Esophagus squamous epithelium (tissue), 5 donors: ENCODE measurements around the gene CCDC66. TPM values are rescaled to one million over a fixed set of nuclear protein-coding genes. Genes with fewer than 3 reads are reported as not detected.
"Not testable (repeated sequence)": the region's sequence is repeated elsewhere in the genome, so short reads cannot be mapped to it uniquely, and the experiment has no call there.

ENCODE experiments used
- DNase-seq: peaks from one replicate; lab custom pipeline; 2025; lab: John Stamatoyannopoulos, UW
- H3K27ac ChIP-seq, 4 donors: fragments of 200-600 bp; sonication (generic); one replicate each; pipeline ENCODE4 v1.5.1; 2016 to 2019; ENCODE audit warnings: mild to moderate bottlenecking in 1 of 4
- H3K27me3 ChIP-seq, 4 donors: fragments of 200-600 bp; sonication (generic); 1 replicate in 3 of 4; 2 replicates in 1 of 4; pipeline versions ENCODE4 v1.5.1 to v1.6.0; 2017 to 2021; ENCODE audit warnings: antibody characterized with exemption in 1 of 4
- H3K36me3 ChIP-seq, 3 donors: fragments of 200-600 bp; sonication (generic); one replicate each; pipeline ENCODE4 v1.5.1; 2016 to 2019
- H3K4me1 ChIP-seq, 3 donors: fragments of 200-600 bp; sonication (generic); one replicate each; pipeline ENCODE4 v1.5.1; 2017 to 2019
- H3K4me3 ChIP-seq, 4 donors: fragments of 200-600 bp; sonication (generic); 1 replicate in 3 of 4; 2 replicates in 1 of 4; pipeline ENCODE4 v1.5.1; 2016 to 2019; ENCODE audit warnings: mild to moderate bottlenecking in 2 of 4, moderate library complexity in 1 of 4
- H3K9me3 ChIP-seq, 3 donors: fragments of 200-600 bp; sonication (generic); one replicate each; pipeline ENCODE4 v1.5.1; 2016 to 2019
- CTCF ChIP-seq, 6 experiments: fragments of 450-650 bp in 4 of 6; fragments of 200-600 bp in 2 of 6; sonication (generic) in 2 of 6; IDR thresholded peaks; one replicate each; pipeline ENCODE4 v1.5.1; 2016 to 2019; ENCODE audit warnings: antibody characterized with exemption in 6 of 6, mild to moderate bottlenecking in 4 of 6, moderate library complexity in 4 of 6
- POLR2A ChIP-seq, 4 donors: fragments of 450-650 bp; IDR thresholded peaks; one replicate each; pipeline ENCODE4 v1.6.1; 2017; ENCODE audit warnings: antibody characterized with exemption in 4 of 4, mild to moderate bottlenecking in 4 of 4, moderate library complexity in 3 of 4
- whole genome bisulfite sequencing, 2 donors: methylation state at CpG; one replicate each; pipeline ENCODE4 v1.1.5; 2018; 5-methylcytosine and 5-hydroxymethylcytosine counted together
- intact Hi-C: fragments of 100-400 bp; cut with DNase I; formaldehyde crosslinking; loops from one replicate; pipeline ENCODE4 v1.15.0; 2022
- total RNA-seq, 4 donors: library from RNA; depleted of rRNA; stranded (reverse); fragments of >200 nt; gene quantifications; one replicate each; pipeline ENCODE4 v1.1.0, GENCODE V29; 2016
- donor health status: DM: yes; HTN: yes; CAD: no.

The CCDC66 gene
- total RNA-seq, 4 donors from 2014 or later, result 8.1 to 32.6 (median 15.8) TPM

DNA sequence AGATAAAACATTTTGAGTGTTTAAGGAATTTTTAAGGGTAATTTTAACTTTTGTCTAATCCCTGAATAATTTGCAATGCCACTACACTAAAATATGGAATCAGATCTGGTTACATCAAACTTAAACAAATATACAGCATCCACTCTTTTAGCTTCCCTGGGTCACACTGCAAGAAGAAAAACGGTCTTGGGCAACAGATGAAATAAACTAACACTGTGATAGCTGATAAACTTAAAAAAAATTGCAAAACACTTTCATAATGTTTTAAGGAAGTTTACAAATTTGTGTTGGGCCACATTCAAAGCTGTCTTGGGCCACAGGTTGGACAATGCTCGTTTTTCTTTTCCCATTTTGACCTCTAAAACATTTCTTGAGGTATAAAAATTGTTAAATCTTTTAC, 34.3 kb downstream of the CCDC66 start:
- WGBS, 2 donors, result 36% methylated on average over 2 of the region's 2 CpGs
- Histone ChIP-seq H3K36me3 (peaks cover 0 to 34% (median 0%) of the 10 kb centered on the region in 3 donors), H3K4me3 (no peak overlapping the region), H3K27me3 (no peaks in the 10 kb centered on the region), H3K4me1 (no peaks in the 10 kb centered on the region), H3K9me3 (no peaks in the 10 kb centered on the region), H3K27ac (no peak overlapping the region)
- DNase-seq, result no peak
- no peak for TF ChIP-seq POLR2A (IDR thresholded peaks at IDR 0.05)
- no peak for TF ChIP-seq CTCF (IDR thresholded peaks at IDR 0.05)
- intact Hi-C loops, result no loop called here

DNA sequence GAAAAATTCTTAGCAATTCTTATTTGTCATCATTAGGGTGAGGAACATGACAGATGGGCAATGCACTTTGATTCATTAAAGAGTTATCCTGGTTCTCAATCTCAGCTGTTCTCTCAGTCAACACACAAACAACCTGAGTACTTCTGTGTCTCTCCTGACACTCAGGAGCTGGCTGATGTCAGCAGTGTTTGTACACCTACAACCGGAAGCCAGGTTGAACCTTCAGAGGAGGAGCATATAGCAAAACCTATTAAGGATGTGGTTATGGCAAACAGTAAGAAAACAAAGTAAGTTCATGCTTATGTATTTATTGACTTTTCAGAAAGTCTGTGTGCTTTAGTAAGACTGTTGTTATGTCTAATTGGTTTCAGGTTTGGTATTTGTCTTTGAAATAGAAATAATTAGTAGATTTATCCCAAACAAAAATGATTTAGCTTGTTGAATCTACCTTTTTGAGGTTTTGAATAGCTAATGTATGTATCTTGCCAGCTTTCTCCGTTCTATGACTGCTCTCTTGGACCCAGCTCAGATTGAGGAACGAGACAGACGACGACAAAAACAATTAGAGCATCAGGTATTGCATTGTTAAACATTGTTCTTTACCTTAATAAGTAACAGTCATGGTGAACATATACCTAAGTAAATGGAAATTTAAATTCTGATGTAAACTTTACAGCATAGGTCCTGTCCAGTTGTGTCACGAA, 36.6 kb downstream of the CCDC66 start:
- 68 to 85% methylated on average over 6 of the region's 6 CpGs for WGBS, 2 donors
- H3K36me3 ChIP-seq, result peaks cover 0 to 55% (median 0%) of the 10 kb centered on the region in 3 donors
- H3K27me3 ChIP-seq, result no peaks in the 10 kb centered on the region
- H3K4me1 ChIP-seq, result no peaks in the 10 kb centered on the region
- TF ChIP-seq CTCF (IDR thresholded peaks at IDR 0.05) (no peak), POLR2A (IDR thresholded peaks at IDR 0.05) (peak in 1 of 4 donors; percentile 38)
- peaks cover 0 to 6% (median 0%) of the 10 kb centered on the region in 3 donors for H3K9me3 ChIP-seq
- H3K27ac ChIP-seq, result peak overlapping the region in 1 of 4 donors; percentile 0
- DNase-seq, result no peak
- intact Hi-C loops, result no loop called here
- H3K4me3 ChIP-seq, result no peak overlapping the region

DNA sequence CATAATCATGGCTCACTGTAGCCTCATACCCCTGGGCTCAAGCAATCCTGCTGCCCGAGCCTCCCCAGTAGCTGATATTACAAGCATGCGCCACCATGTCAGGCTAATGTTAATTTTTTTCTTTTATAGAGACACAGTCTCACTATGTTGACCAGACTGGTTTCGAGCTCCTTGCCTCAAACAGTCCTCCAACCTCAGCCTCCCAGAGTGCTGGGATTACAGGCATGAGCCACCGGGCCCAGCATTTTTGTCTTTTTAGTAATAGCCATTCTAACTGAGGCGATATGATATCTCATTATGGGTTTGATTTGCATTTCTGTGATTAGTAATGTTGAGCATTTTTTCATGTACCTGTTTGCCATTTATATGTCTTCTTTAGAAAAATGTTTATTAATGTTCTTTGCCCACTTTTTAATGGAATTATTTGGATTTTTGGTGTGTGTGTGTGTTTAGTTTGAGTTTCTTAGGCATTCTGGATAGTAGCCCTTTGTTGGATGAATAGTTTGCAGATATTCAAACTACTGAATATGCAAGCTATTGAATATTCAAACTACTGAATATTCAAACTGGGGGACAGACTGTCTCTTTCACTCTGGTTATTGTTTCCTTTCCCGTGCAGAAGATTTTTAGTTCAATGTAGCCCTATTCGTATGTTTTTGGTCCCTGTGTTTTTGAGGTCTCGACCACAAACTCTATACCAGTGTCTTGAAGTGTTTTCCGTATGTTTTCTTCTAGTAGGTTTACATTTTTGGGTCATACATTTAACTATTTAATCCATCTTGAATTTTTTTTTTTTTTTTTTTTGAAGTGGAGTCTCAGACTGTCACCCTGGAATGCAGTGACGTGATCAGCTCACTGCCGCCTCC, 39.2 kb downstream of the CCDC66 start:
- Histone ChIP-seq H3K27me3 (no peaks in the 10 kb centered on the region), H3K9me3 (peaks cover 0 to 6% (median 0%) of the 10 kb centered on the region in 3 donors), H3K36me3 (peaks cover 0 to 68% (median 0%) of the 10 kb centered on the region in 3 donors), H3K27ac (no peak overlapping the region), H3K4me1 (no peaks in the 10 kb centered on the region), H3K4me3 (no peak overlapping the region)
- TF ChIP-seq CTCF (IDR thresholded peaks at IDR 0.05) (no peak), POLR2A (IDR thresholded peaks at IDR 0.05) (no peak)
- 86 to 92% methylated on average over 11 of the region's 11 CpGs for WGBS, 2 donors
- DNase-seq, result no peak
- intact Hi-C loops, result no loop called here

DNA sequence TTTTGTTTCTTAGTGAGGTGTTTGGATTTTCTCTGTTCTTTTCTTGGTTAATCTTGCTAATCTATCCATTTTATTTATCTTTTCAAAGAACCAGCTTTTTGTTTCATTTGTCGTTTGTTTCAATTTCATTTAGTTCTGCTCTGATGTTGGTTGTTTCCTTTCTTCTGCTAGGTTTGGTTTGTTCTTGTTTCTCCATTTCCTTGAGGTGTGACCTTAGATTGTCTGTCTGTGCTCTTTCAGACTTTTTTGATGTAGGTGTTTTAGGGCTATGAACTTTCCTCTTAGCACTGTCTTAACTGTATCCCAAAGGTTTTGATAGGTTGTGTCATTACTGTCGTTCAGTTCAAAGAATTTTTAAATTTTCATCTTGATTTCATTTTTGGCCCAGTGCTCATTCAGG, 51.5 kb downstream of the CCDC66 start:
- H3K36me3 ChIP-seq, result peaks cover 0 to 65% (median 9%) of the 10 kb centered on the region in 3 donors
- DNase-seq, intact Hi-C loops, H3K27me3 ChIP-seq, H3K27ac ChIP-seq, H3K4me3 ChIP-seq: not testable (repeated sequence)
- peaks cover 0 to 12% (median 0%) of the 10 kb centered on the region in 3 donors for H3K9me3 ChIP-seq
- 44 to 90% methylated on average over 1 to 2 of the region's 2 CpGs for WGBS, 2 donors
- peaks cover 0 to 10% (median 3%) of the 10 kb centered on the region in 3 donors for H3K4me1 ChIP-seq

- WGBS, 2 donors, result 73 to 88% methylated on average over 4 of the region's 7 CpGs
- no peak overlapping the region for H3K27ac ChIP-seq
- peaks cover 0 to 9% (median 0%) of the 10 kb centered on the region in 3 donors for H3K9me3 ChIP-seq
- no peak for DNase-seq
- TF ChIP-seq POLR2A (IDR thresholded peaks at IDR 0.05) (no peak), CTCF (IDR thresholded peaks at IDR 0.05) (no peak)
- H3K36me3 ChIP-seq, result peaks cover 0 to 63% (median 7%) of the 10 kb centered on the region in 3 donors
- H3K27me3 ChIP-seq, result no peaks in the 10 kb centered on the region
- intact Hi-C loops, result no loop called here
- H3K4me3 ChIP-seq, result no peak overlapping the region
- H3K4me1 ChIP-seq, result peaks cover 0 to 10% (median 3%) of the 10 kb centered on the region in 3 donors
Observed at GRCh38 chr3:56610669-56611335, 53.8 kb downstream of the CCDC66 start.
